ENCODE data around the gene SLC29A1. TPM values are rescaled to one million over a fixed set of nuclear protein-coding genes. Genes with fewer than 3 reads are reported as not detected.

SLC29A1 gene
- total RNA-seq, 4 donors from 2014 or later: 61.7 to 317 (median 87.0) TPM

DNA sequence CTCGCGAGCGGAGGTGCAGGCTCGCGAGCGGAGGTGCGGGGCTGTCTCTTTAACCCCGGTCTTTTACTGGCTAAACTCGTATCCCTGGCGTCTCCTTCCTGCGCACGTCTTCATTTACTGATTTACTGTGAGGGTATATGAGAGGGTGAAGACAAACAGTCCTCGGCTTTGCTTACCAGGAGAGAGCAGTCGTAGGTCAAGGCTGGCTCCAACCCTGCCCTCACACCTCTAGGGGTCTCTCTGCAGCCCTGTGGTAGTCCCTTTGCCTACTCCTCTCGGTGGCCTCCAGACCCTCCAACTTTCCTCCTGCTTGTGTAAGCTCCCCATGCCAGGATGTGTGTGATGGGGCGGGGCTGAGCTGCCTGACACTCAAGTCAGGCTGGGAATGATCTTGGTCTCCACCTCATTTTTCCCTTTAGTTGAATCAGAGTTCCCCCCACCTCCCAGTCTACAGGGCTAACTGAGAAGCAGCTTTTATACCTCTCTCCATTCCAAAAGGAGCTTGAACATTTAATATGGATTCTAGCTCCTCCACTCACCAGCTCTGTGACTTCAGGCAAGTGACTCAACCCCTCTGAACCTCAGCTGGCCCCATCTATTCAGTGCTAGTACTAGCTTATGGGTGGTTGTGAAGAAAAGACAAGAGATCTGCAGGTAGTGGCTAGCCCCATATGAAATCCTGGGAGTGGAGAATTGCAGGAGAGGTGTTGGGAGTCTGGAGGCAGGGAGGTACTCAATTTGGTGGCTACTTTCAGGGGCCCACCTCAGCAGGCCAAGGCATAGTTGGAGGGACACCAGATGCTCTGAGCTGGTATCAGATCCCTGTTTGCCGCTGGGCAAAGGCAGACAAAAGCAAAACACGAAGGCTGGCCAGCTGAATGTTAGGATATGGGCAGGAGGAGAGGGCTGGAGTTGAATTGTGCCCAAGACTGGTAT, 902 bp downstream of the SLC29A1 start:
- DNase-seq (ENCODE audit: low spot score): no peak
- TF ChIP-seq, protein P1, sequence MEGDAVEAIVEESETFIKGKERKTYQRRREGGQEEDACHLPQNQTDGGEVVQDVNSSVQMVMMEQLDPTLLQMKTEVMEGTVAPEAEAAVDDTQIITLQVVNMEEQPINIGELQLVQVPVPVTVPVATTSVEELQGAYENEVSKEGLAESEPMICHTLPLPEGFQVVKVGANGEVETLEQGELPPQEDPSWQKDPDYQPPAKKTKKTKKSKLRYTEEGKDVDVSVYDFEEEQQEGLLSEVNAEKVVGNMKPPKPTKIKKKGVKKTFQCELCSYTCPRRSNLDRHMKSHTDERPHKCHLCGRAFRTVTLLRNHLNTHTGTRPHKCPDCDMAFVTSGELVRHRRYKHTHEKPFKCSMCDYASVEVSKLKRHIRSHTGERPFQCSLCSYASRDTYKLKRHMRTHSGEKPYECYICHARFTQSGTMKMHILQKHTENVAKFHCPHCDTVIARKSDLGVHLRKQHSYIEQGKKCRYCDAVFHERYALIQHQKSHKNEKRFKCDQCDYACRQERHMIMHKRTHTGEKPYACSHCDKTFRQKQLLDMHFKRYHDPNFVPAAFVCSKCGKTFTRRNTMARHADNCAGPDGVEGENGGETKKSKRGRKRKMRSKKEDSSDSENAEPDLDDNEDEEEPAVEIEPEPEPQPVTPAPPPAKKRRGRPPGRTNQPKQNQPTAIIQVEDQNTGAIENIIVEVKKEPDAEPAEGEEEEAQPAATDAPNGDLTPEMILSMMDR (IDR thresholded peaks at IDR 0.05): no peak
- no peak for ATAC-seq (ENCODE audit: low FRiP score)

DNA sequence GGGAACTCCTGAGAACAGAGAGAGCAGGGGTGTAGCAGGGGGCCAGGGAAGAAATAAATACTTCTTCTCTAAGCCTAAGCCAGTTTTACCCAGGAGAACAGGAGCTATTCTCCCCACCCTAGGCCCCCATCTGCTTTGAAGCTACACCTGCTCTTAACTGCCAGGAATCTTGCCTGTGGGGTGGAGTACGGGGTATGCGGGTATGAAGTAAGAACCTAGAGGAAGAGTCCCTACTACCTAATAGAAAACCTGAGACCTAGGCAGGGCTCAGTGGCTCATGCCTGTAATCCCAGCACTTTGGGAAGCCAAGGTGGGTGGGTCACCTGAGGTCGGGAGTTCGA, 1.5 kb downstream of the SLC29A1 start:
- TF ChIP-seq, protein P1 (IDR thresholded peaks at IDR 0.05): no peak
- ATAC-seq (ENCODE audit: low FRiP score): no peak
- DNase-seq (ENCODE audit: low spot score): no peak

DNA sequence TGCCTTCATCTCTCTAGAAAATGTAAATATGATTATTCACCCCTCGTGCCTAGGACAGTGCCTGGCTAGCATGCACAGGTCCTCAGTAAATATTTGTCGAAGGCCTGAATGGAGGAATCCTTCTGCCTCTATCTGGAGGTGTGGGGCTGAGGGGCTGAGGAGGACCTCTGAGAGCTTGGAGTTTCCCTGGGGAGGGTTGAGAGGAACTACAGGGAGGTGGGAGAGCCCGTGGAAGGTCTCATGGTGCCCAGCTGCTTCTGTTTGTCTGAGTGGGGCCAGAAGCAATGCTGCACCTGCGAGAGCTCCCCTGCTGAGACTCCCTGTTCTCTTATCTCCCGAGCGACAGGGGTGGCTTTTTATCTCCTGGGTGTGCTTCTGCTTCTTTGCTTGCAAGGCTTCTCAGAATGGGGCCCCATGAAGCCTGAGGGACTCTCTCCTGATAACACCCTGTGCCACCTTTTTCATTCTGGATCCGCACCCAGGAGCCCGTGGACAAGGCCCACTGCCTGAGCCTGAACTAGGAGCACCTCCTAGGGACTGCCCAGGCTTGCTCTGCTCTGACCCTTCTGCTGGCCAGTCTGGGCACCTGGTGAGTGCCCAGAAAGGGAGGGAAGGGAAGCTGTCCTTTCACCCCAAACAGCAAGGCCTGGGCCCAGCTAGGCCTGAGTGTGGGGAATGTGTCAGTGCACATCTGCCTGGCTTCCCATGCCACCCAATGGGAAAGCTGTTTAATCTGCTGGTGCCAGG, 2.4 kb downstream of the SLC29A1 start:
- ATAC-seq (ENCODE audit: low FRiP score): no peak
- TF ChIP-seq, protein P1 (IDR thresholded peaks at IDR 0.05): no peak
- no peak for DNase-seq (ENCODE audit: low spot score)

DNA sequence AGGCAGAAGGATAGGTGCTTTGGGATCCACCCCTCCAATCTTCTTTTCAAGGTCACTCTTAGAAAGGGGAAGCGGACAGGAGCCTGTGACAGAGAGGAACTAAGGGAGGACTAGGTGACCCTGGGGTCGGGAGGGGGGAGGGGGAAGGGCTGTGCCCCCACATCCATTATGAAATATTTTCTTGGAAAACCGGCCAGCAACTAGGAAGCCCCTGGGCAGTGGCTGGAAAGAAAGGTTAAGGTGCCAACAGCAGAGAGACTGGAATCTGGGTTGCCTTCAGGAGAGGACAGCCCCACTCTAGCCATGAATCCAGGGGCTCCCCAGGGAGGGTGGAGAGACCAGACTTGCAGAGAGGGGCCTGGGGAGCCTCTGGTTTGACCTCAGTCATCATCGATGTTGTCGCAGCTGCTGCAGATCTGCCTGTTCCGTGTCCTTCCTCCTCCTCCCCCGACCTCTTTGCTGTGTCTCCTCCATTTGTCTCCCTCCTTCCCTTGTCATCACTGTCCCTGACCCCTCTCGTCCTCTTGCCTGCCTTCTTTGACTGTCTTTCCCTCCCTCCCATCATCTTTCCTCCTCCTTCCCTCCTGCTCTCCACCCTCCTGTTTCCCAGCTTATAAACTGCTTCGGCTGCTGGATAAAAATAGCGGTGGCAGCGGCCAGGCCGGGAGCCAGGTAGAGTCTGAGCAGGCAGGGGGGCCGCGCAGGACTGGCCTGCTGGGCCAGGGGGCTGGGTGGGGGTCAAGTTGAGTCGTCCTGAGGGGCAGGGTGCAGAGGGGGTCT, 3.2 kb downstream of the SLC29A1 start:
- no peak for DNase-seq (ENCODE audit: low spot score)
- TF ChIP-seq, protein P1 (IDR thresholded peaks at IDR 0.05): no peak
- no peak for ATAC-seq (ENCODE audit: low FRiP score)

DNA sequence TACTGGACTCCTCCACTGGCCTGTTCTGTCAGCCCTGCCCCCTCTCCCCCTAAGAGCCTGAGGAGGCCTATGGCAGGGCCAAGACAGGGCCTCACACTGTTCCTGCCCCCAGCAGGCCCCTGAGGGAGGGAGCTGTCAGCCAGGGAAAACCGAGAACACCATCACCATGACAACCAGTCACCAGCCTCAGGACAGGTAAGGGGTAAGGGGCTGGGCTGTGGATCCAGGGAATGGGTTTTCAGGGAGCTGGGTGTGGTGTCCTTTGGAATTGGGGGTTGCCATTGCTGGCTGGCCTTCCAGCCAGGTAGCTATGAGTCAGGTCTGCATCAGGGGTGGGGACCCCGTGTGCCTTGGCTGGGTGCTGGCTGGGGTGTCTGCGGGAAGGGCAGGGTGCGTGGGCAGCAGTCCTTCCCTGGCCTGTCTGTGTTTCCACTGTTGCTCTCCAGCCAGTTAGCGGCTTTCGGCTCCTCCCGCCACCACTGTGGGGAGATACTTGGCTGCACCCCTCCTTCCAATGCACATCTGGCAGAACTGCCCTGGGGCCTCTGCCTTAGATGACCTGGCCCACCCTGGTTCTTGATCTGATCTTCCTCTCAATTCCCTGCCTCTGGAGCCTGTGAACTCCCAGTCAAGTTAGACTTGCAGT, 3.9 kb downstream of the SLC29A1 start:
- ATAC-seq (ENCODE audit: low FRiP score) (no peak), DNase-seq (ENCODE audit: low spot score) (no peak)
- TF ChIP-seq, protein P1 (IDR thresholded peaks at IDR 0.05): no peak

DNA sequence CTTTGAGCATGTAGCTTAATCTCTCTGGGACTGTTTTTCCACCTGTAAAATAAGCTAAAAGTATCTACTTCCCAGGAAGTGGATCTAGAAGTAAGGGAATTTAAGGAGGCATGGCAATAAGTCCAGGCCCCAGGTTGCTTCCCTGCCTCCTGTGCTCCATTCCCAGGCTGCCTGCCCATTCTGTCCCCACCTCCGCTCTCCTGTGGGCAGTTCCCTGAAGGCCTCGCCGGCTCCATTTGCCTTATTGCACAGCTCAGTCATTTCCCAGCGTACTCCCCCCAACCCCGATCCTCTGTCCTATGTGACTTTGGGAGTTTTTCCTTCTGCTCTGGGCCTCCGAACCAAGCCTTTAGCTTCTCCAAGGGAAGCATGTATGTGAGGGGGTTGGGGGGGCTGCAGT, 4.6 kb downstream of the SLC29A1 start:
- TF ChIP-seq, protein P1 (IDR thresholded peaks at IDR 0.05): no peak
- no peak for DNase-seq (ENCODE audit: low spot score)
- ATAC-seq (ENCODE audit: low FRiP score): no peak

Data from omental fat pad (tissue), 4 donors.